HG03575 (cell line): Measurements from ENCODE around the gene UNKL.

Experiments
- ATAC-seq: cut with Tn5 transposase; IDR thresholded peaks from one replicate; pipeline ENCODE4 v1.9.1; 2021; ENCODE audit not compliant: unreplicated experiment, insufficient number of reproducible peaks, low FRiP score; ENCODE audit errors: extremely low read depth

UNKL gene

DNA sequence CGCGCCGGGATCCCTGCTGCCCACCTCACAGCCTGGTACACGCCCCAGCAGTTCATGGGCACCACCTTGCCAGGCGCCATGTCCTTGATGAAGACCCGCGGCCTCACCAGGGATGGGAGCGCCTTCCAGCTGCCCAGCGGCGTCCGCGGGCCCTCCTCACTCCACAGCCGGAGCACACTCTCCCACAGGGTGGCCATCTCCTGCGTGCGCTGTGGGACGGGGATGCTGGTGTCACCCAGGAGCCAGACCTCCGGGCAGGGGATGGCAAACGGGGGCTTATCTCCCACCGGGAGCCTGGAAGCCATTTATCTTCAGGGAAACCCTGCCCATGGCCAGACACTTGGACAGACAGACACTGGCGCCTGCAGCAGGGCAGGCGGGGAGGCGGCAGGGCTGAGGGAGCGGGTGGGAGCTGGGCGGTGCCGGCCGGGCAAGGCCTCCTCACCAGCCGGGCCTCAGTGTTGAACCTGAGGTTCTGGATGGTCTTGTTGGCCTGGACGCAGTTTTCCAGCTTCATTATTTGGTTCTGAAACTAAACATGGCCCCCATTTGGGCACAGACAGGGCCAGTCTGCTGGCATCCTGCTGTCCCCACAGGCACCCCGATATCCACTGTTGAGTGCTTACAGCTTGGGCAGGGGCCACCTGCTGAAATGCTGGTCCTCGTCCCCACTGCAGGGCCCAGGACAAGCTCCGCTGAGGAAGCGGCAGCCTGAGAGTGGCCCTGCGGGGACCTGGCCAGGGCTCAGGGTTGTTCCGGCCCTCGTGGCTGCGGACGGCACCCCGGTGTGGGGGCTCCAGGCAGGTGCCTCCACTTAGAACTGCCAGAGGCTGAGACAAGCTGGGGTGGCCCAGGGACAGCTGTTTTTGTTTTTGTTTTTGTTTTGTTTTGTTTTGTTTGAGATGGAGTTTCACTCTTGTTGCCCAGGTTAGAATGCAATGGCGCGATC is 20.4 kb upstream of the UNKL start:
- ATAC-seq, result no peak

DNA sequence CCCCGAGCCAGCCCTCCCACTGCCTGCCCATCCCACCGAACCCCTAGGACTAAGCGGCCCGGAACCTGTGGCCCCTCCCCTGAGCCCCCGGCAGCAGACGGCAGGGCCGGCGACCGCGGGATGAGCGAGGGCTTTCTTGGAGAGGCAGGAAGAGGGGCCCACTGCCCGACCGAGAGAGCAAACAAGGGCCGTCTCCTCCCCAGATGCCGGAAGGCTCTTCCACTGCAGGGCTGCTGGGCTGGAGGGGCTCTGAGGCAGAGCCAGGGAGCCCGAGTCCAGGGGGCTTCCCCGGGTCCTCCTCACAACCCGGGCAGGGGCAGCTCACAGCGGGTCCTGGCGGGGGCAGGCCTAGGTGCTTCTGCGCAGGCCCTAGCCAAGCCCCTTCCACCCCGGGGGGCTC is 19.3 kb upstream of the UNKL start:
- no peak for ATAC-seq

- ATAC-seq, result no peak
Measured at GRCh38 chr16:1433263-1433560, 18.7 kb upstream of the UNKL start.

DNA sequence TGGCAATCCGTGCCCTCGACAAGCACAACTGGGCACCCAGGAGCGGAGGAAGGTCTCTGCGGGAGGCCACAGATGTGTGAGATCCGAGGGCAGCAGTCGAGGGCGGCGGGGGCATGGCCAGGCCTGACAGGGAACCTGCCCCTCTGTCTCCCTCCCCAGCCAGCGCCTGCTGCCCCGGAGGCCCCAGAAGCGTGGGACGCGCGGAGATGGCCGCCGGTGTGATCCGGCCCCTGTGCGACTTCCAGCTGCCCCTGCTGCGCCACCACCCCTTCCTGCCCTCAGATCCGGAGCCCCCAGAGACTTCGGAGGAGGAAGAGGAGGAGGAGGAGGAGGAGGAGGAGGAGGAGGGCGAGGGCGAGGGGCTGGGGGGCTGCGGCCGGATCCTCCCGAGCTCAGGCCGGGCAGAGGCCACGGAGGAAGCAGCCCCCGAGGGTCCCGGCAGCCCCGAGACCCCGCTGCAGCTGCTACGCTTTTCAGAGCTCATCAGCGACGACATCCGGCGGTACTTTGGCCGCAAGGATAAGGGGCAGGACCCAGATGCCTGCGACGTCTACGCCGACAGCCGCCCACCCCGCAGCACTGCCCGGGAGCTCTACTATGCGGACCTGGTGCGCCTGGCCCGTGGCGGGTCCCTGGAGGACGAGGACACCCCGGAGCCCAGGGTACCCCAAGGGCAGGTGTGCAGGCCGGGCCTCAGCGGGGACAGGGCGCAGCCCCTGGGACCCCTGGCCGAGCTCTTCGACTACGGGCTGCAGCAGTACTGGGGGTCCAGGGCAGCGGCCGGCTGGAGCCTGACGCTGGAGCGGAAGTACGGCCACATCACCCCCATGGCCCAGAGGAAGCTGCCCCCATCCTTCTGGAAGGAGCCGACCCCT is 18.1 kb upstream of the UNKL start:
- ATAC-seq, result no peak

- no peak for ATAC-seq
Measured at GRCh38 chr16:1431497-1432270, 17.2 kb upstream of the UNKL start.

DNA sequence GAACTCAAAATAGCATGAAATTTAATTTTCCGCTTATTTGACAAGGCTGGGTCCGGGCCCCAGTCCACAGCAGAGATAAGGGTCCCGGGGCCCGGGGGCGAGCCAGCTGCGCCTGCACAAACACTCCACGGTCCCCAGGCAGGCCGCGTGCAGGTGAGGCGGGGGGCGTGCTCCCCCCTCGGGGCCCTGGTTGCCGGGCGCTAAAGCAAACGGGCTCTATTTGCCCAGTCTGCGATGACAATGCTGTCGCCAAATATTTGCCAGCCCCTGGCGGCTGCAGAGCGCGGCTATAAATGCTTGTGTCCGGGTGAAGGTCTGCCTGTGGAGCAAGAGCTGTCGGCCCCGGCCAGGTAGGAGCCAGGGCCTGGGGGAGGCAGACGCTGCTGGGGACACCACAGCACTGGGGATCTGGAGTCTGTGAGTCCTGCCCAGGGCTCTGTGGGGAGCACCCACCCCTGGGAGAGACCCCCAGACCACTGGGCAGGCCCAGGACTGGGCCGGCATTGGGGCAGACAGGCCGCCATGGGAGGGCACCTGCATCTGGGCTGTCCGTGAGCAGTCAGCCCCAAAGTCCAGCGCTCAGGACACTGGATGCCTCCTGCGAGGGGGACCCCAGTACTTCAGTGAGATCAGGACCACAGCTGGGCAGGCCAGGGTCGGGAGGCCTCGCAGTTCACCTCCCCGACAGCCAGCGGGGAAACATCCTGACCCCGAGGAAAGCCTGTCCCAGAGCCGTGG is 16.4 kb upstream of the UNKL start, which contains the start of gene PERCC1:
TSS of gene PERCC1 (plus strand) at position 320 of the 738 bp plus-strand sequence. CDS start 1,516 bp downstream, outside the sequence.
- ATAC-seq, result no peak

- no peak for ATAC-seq
Measured at GRCh38 chr16:1430214-1430758, 15.8 kb upstream of the UNKL start.

DNA sequence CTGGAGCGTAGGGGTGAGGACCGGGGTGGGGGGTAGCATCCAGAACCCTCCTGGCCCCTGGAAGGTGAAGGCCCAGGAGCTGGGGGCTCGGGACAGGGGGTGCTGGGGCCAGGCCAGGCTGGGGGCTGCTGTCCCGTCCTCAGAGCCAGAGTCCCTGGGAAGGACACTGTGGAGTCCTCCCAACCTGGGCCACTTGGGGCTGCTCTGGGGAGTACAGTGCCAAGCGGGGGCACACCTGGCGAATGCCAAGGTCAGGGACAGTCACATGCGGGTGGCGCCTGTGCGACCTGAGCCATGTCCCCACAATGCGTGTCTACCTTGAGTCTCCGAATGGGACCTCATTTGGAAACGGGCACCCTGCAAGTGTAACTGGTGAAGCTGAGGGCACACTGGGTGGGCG is 15.1 kb upstream of the UNKL start:
- no peak for ATAC-seq

GRCh38 chr16:1429012-1429411 is 14.5 kb upstream of the UNKL start:
- ATAC-seq, result no peak

GRCh38 chr16:1428511-1428910 is 14.0 kb upstream of the UNKL start:
- ATAC-seq, result no peak

GRCh38 chr16:1427473-1428461 is 13.3 kb upstream of the UNKL start:
- no peak for ATAC-seq

DNA sequence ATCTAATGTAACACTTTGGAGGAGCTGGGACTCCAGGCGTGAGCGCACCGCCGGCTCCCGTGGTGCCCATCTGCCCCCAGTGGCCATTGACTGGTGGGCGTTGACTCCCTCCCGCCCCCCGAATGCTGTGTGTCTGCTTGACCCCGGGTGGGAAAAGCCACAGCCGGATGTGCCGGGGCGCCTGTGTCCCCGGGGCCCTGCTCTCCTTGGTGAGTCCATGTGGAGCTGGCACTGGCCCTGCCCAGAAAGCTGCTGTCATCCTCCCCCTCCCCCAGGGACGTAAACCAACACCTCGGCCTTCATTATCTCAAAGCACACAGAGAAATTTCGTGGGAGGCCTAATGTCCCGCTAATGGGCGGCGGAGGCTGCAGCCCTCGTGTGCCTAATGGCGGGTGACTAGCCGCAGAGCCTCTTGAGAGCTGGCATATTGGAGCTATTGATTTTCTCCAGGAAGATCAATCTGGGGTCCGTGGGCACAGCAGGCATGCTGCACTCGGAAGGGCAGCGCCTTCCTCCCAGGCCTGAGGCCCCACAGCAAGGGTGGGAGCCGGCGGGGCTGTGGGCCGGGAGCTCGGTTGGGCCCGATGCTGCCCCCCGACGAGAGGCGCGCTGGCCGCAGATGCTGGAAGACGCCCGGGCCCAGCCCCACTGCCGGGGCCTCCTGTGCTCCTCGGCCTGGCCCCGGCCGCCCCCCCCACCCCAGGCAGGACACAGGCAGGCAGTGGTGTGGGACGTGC is 12.4 kb upstream of the UNKL start:
- ATAC-seq, result no peak

GRCh38 chr16:1425616-1426370 is 11.3 kb upstream of the UNKL start:
- ATAC-seq, result no peak

DNA sequence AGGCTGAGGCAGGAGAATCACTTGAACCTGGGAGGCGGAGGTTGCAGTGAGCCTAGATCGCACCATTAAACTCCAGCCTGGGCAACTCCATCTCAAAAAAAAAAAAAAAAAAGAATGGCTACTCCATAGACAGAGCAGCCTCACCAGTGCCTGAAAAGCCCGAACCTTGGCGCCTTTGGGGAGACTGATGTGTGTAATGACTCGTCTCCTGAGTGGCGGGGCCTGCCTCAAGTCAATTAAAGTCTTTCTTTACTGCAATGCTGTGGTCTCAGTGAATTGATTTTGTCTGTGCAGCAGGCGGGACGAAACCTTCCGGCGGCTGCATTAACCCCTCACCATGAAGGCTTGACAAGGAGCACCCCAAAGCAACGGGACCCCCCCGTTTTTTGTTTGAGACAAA is 9.5 kb upstream of the UNKL start:
- ATAC-seq, result no peak

DNA sequence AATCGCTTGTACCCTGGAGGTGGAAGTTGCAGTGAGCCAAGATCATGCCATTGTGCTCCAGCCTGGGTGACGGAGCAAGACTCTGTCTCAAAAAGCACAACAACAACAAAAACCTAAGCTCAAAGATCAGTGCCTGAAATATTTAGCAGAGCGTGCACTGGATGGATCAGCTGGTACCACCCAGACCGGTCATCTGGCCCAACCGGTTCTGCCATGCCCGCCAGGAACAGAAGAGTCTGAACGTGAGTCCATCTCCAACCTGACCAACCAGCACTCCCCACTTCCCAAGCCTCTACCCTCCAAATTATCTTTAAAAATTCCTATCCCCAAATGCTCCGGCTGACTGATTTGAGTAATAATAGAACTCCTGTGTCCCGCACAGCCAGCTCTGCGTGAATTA is 7.6 kb upstream of the UNKL start:
- ATAC-seq, result no peak

DNA sequence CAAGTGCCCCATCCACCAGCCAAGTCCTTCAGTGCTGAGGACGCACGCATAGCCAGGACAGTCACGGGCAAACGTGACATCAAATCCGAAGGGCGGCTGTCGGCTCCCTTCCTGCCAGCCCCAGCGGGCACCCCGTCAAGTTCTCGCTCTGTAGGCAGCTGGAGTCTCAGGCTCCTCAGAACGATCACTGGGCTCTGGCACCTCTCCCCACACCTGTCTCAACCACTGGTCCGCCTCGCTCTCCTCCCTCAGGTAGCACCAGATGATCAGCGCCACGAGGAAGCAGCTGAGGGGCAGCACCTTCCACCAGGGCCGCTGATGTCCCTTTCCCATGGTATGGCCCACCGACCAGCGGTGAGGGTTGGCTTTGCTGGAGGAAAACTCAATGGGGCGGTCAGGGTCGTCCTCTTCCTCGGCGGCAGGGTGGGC is 5.6 kb upstream of the UNKL start:
- no peak for ATAC-seq
